ENCODE data around the gene TMEM182.

- TF ChIP-seq, protein P1, sequence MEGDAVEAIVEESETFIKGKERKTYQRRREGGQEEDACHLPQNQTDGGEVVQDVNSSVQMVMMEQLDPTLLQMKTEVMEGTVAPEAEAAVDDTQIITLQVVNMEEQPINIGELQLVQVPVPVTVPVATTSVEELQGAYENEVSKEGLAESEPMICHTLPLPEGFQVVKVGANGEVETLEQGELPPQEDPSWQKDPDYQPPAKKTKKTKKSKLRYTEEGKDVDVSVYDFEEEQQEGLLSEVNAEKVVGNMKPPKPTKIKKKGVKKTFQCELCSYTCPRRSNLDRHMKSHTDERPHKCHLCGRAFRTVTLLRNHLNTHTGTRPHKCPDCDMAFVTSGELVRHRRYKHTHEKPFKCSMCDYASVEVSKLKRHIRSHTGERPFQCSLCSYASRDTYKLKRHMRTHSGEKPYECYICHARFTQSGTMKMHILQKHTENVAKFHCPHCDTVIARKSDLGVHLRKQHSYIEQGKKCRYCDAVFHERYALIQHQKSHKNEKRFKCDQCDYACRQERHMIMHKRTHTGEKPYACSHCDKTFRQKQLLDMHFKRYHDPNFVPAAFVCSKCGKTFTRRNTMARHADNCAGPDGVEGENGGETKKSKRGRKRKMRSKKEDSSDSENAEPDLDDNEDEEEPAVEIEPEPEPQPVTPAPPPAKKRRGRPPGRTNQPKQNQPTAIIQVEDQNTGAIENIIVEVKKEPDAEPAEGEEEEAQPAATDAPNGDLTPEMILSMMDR (conservative IDR thresholded peaks at IDR 0.05 in 1 of 2, IDR thresholded peaks at IDR 0.05 in 1 of 2; ENCODE audit: low read depth in 1 of 2, low read length in 2 of 2), result no peak
- no peak for TF ChIP-seq EZH2 (IDR thresholded peaks at IDR 0.05; ENCODE audit: low read length, missing control alignments)
Measured at GRCh38 chr2:102754456-102755145, 7.2 kb upstream of the TMEM182 start.
